MCF 10A (cell line): Measurements from ENCODE around the gene DHX30. TPM values are rescaled to one million over a fixed set of nuclear protein-coding genes. Genes with fewer than 3 reads are reported as not detected.

Source experiments
- BruUV-seq: library from RNA; stranded (reverse); fragments of 400-500 nt; replicated peaks from 2 replicates; lab custom pipeline; 2021; lab: Mats Ljungman, UMichigan
- CTCF ChIA-PET: fragments of 300-600 bp; sonication (Branson Sonifier 250); formaldehyde crosslinking; extraction: SDS; loops from one replicate; lab custom pipeline; 2021; ENCODE audit warnings: antibody characterized with exemption, inconsistent platforms; lab: Yijun Ruan, JAX
- POLR2A ChIA-PET: fragments of 300-600, 350-650 bp; sonication (Branson Sonifier 250); formaldehyde crosslinking; extraction: SDS; loops from one replicate; lab custom pipeline; 2020; ENCODE audit warnings: antibody characterized with exemption, inconsistent platforms; lab: Yijun Ruan, JAX
- DNase-seq: peaks from one replicate; pipeline ENCODE4 v3.0.0-alpha.2; 2018; ENCODE audit not compliant: unreplicated experiment
- H3K27ac Mint-ChIP-seq: one replicate; pipeline ENCODE4 v1.8.0; 2022; ENCODE audit warnings: mild to moderate bottlenecking, low read depth, mixed read lengths; ENCODE audit not compliant: unreplicated experiment
- H3K27me3 Mint-ChIP-seq: one replicate; pipeline ENCODE4 v1.8.0; 2022; ENCODE audit warnings: mixed read lengths; ENCODE audit not compliant: insufficient read depth, unreplicated experiment
- H3K36me3 Mint-ChIP-seq: one replicate; pipeline ENCODE4 v1.8.0; 2022; ENCODE audit warnings: mild to moderate bottlenecking, moderate library complexity, mixed read lengths; ENCODE audit not compliant: insufficient read depth, unreplicated experiment
- H3K4me1 Mint-ChIP-seq: one replicate; pipeline ENCODE4 v1.8.0; 2022; ENCODE audit warnings: mixed read lengths; ENCODE audit not compliant: insufficient read depth, unreplicated experiment
- H3K4me3 Mint-ChIP-seq: one replicate; pipeline ENCODE4 v1.8.0; 2022; ENCODE audit warnings: mild to moderate bottlenecking, moderate library complexity, mixed read lengths; ENCODE audit not compliant: unreplicated experiment
- H3K9me3 Mint-ChIP-seq: one replicate; pipeline ENCODE4 v1.8.0; 2022; ENCODE audit warnings: mixed read lengths; ENCODE audit not compliant: unreplicated experiment
- CTCF ChIP-seq: fragments of 200-600 bp; IDR thresholded peaks from one replicate; pipeline ENCODE4 v1.8.0; 2022; ENCODE audit warnings: antibody characterized with exemption, mild to moderate bottlenecking; ENCODE audit not compliant: unreplicated experiment
- intact Hi-C: fragments of 100-400 bp; cut with micrococcal nuclease; formaldehyde crosslinking; loops from 2 replicates; pipeline ENCODE4 v1.14.1; 2022
- total RNA-seq: library from RNA; stranded (reverse); gene quantifications from 2 replicates; pipeline ENCODE4 v1.2.3, GENCODE V29; 2022

The DHX30 gene
- total RNA-seq, 1 experiment from 2014 or later, result 86.2 TPM

- ChIA-PET CTCF (interaction anchor here (1.2 to 4.8 kb wide), 2 partner anchors 34 to 269 kb away, joined by 3 to 43 read pairs; no protein-coding TSS in a partner anchor), POLR2A (no interaction called here)
- no TSS peak for BruUV-seq
- no peak for TF ChIP-seq CTCF
- intact Hi-C loops, result no loop called here
- Mint-ChIP-seq H3K4me1 (no peaks in the 10 kb centered on the region), H3K36me3 (no peaks in the 10 kb centered on the region), H3K27ac (no peak overlapping the region), H3K4me3 (no peak overlapping the region), H3K27me3 (no peaks in the 10 kb centered on the region), H3K9me3 (no peaks in the 10 kb centered on the region)
- DNase-seq, result no peak
These were observed 11.6 kb upstream of the DHX30 start for GRCh38 chr3:47791193-47791855.

GRCh38 chr3:47792699-47793098 lies 10.2 kb upstream of the DHX30 start:
- no peak for TF ChIP-seq CTCF
- H3K36me3 Mint-ChIP-seq, result no peaks in the 10 kb centered on the region
- H3K27ac Mint-ChIP-seq, result no peak overlapping the region
- CTCF ChIA-PET, result no interaction called here
- no peaks in the 10 kb centered on the region for H3K9me3 Mint-ChIP-seq
- no TSS peak for BruUV-seq
- no peak overlapping the region for H3K4me3 Mint-ChIP-seq
- no peaks in the 10 kb centered on the region for H3K27me3 Mint-ChIP-seq
- no peak for DNase-seq
- intact Hi-C loops, result no loop called here
- no peaks in the 10 kb centered on the region for H3K4me1 Mint-ChIP-seq
- POLR2A ChIA-PET, result interaction anchor here (0.7 kb wide), 1 partner anchor 281 kb away, joined by 3 read pairs; no protein-coding TSS in a partner anchor

- no peak for TF ChIP-seq CTCF
- H3K4me1 Mint-ChIP-seq, result no peaks in the 10 kb centered on the region
- no peak overlapping the region for H3K4me3 Mint-ChIP-seq
- BruUV-seq, result no TSS peak
- intact Hi-C loops, result no loop called here
- CTCF ChIA-PET, result interaction anchor here (0.6 to 1.4 kb wide), 4 partner anchors 30 to 1101 kb away, joined by 3 to 4 read pairs (median 4); partner anchors contain the start of gene ALS2CL
- no peak overlapping the region for H3K27ac Mint-ChIP-seq
- no peaks in the 10 kb centered on the region for H3K27me3 Mint-ChIP-seq
- POLR2A ChIA-PET, result no interaction called here
- no peaks in the 10 kb centered on the region for H3K9me3 Mint-ChIP-seq
- H3K36me3 Mint-ChIP-seq, result no peaks in the 10 kb centered on the region
- no peak for DNase-seq
These were observed 8.4 kb upstream of the DHX30 start for GRCh38 chr3:47794544-47794943.

GRCh38 chr3:47799733-47800132 lies 3.2 kb upstream of the DHX30 start:
- POLR2A ChIA-PET, result no interaction called here
- no peak overlapping the region for H3K27ac Mint-ChIP-seq
- TF ChIP-seq CTCF, result peak; percentile 13
- BruUV-seq, result no TSS peak
- no peak for DNase-seq
- CTCF ChIA-PET, result interaction anchor here (0.8 kb wide), 1 partner anchor 345 kb away, joined by 3 read pairs; no protein-coding TSS in a partner anchor
- H3K4me1 Mint-ChIP-seq, result peaks cover 12% of the 10 kb centered on the region
- no peak overlapping the region for H3K4me3 Mint-ChIP-seq
- H3K27me3 Mint-ChIP-seq, result no peaks in the 10 kb centered on the region
- no peaks in the 10 kb centered on the region for H3K36me3 Mint-ChIP-seq
- no peaks in the 10 kb centered on the region for H3K9me3 Mint-ChIP-seq
- intact Hi-C loops, result loop anchor here (5.0 kb wide), 1 partner anchor 277 kb away; no protein-coding TSS in a partner anchor
